Esophagus squamous epithelium (tissue), 4 donors: ENCODE data around the gene DOP1B.

Experiments used
- CTCF ChIP-seq, 6 experiments: fragments of 450-650 bp in 4 of 6; fragments of 200-600 bp in 2 of 6; sonication (generic) in 2 of 6; IDR thresholded peaks; one replicate each; pipeline ENCODE4 v1.5.1; 2016 to 2019; ENCODE audit warnings: antibody characterized with exemption in 6 of 6, mild to moderate bottlenecking in 4 of 6, moderate library complexity in 4 of 6
- POLR2A ChIP-seq, 4 donors: fragments of 450-650 bp; IDR thresholded peaks; one replicate each; pipeline ENCODE4 v1.6.1; 2017; ENCODE audit warnings: antibody characterized with exemption in 4 of 4, mild to moderate bottlenecking in 4 of 4, moderate library complexity in 3 of 4

GRCh38 chr21:36127250-36127904 lies 29.2 kb upstream of the DOP1B start:
- no peak for TF ChIP-seq POLR2A (IDR thresholded peaks at IDR 0.05)
- no peak for TF ChIP-seq CTCF (IDR thresholded peaks at IDR 0.05)
